GM12878 (cell line): ENCODE measurements around the gene SOX9. TPM values are rescaled to one million over a fixed set of nuclear protein-coding genes. Genes with fewer than 3 reads are reported as not detected.
A peak's percentile ranks its signal among the peaks of the same experiment; 100 is the strongest.

Experiments used
- BRCA1 ChIP-seq: IDR thresholded peaks from 2 replicates; pipeline ENCODE4 v1.6.1; 2011; ENCODE audit warnings: low read depth, low read length, improper control_type of control experiment
- CBFB ChIP-seq: IDR thresholded peaks from 2 replicates; pipeline ENCODE4 v1.6.1; 2016; ENCODE audit warnings: antibody characterized with exemption, low read depth
- ETV6 ChIP-seq, 2 experiments: fragments of 450-650 bp in 1 of 2; IDR thresholded peaks in 1 of 2; conservative IDR thresholded peaks in 1 of 2; 2 replicates each; pipeline ENCODE4 v1.6.1; 2014; ENCODE audit warnings: antibody characterized with exemption in 1 of 2, borderline replicate concordance in 1 of 2, low read depth in 1 of 2, mild to moderate bottlenecking in 1 of 2, moderate library complexity in 1 of 2
- GABPA ChIP-seq: IDR thresholded peaks from 2 replicates; pipeline ENCODE4 v1.6.1; 2014; ENCODE audit warnings: antibody characterized with exemption, low read depth, mild to moderate bottlenecking, inconsistent platforms
- MTA2 ChIP-seq: fragments of 450-650 bp; IDR thresholded peaks from 2 replicates; pipeline ENCODE4 v1.6.1; 2016; ENCODE audit warnings: low read depth, mild to moderate bottlenecking, moderate library complexity
- MXI1 ChIP-seq: fragments of 150-350 bp; IDR thresholded peaks from 2 replicates; pipeline ENCODE4 v1.6.1; 2011; ENCODE audit warnings: low read depth, mild to moderate bottlenecking, inconsistent platforms, low read length, improper control_type of control experiment
- NBN ChIP-seq: fragments of 450-650 bp; IDR thresholded peaks from 2 replicates; pipeline ENCODE4 v1.6.1; 2016
- PML ChIP-seq: IDR thresholded peaks from 2 replicates; pipeline ENCODE4 v1.6.1; 2012; ENCODE audit warnings: low read length, inconsistent platforms
- POLR2A ChIP-seq: IDR thresholded peaks from 2 replicates; pipeline ENCODE4 v1.6.1; 2011; ENCODE audit warnings: low read depth, mild to moderate bottlenecking, low read length
- POLR2AphosphoS5 ChIP-seq: IDR thresholded peaks from 2 replicates; pipeline ENCODE4 v1.6.1; 2011; ENCODE audit warnings: mild to moderate bottlenecking, low read length, inconsistent platforms
- RB1 ChIP-seq: fragments of 450-650 bp; formaldehyde crosslinking; IDR thresholded peaks from 2 replicates; pipeline ENCODE4 v1.6.1; 2017; ENCODE audit warnings: mild to moderate bottlenecking, borderline replicate concordance
- SIN3A ChIP-seq: IDR thresholded peaks from 2 replicates; pipeline ENCODE4 v1.6.1; 2012; ENCODE audit warnings: low read depth, low read length, improper control_type of control experiment
- SMAD5 ChIP-seq: IDR thresholded peaks from 2 replicates; pipeline ENCODE4 v1.6.1; 2016; ENCODE audit warnings: antibody characterized with exemption, low read depth
- SMC3 ChIP-seq: IDR thresholded peaks from 2 replicates; pipeline ENCODE4 v1.6.1; 2011; ENCODE audit warnings: low read length, improper control_type of control experiment, borderline replicate concordance
- SP1 ChIP-seq: IDR thresholded peaks from one replicate; pipeline ENCODE4 v1.6.1; 2011; ENCODE audit warnings: low read depth, low read length
- STAT3 ChIP-seq: IDR thresholded peaks from 2 replicates; pipeline ENCODE4 v1.6.1; 2011; ENCODE audit warnings: low read depth, low read length, improper control_type of control experiment
- TAF1 ChIP-seq: IDR thresholded peaks from 2 replicates; pipeline ENCODE4 v1.6.1; 2011; ENCODE audit warnings: mild to moderate bottlenecking, low read depth, low read length, borderline replicate concordance
- WRNIP1 ChIP-seq: IDR thresholded peaks from 2 replicates; pipeline ENCODE4 v1.6.1; 2011; ENCODE audit warnings: low read depth, low read length, improper control_type of control experiment, borderline replicate concordance
- ZSCAN29 ChIP-seq: fragments of 450-650 bp; IDR thresholded peaks from 2 replicates; pipeline ENCODE4 v1.6.1; 2017; ENCODE audit warnings: mild to moderate bottlenecking, moderate library complexity
- polyA plus RNA-seq, 11 experiments: library from polyadenylated mRNA; depleted of rRNA in 4 of 11; unstranded in 6 of 11; stranded (reverse) in 5 of 11; fragments of >200 nt; fragmentation: Nextera tagmentation in 4 of 11; fragmentation: Illumina TruSeq in 1 of 11; extraction: Ambion mirVana in 4 of 11; extraction: Trizol in 1 of 11; gene quantifications; 1 replicate in 1 of 11; 2 replicates in 10 of 11; pipeline versions ENCODE4 v1.2.1 to v1.2.3, GENCODE V29; 2011 to 2016; ENCODE audit warnings: inconsistent platforms in 2 of 11, missing spikeins in 2 of 11, low read depth in 1 of 11
- total RNA-seq, 4 experiments: library from RNA; depleted of rRNA in 3 of 4; stranded (reverse); fragments of >200 nt in 3 of 4; fragmentation: Illumina TruSeq in 1 of 4; extraction: Trizol in 1 of 4; gene quantifications; 2 replicates each; pipeline versions ENCODE4 v1.2.1 to v1.2.3, GENCODE V29; 2013 to 2021
- TF ChIP-seq, protein P1 (sequence below): fragments of 150-350 bp; IDR thresholded peaks from 2 replicates; pipeline ENCODE4 v1.6.1; 2016; ENCODE audit warnings: low read depth, low read length
- TF ChIP-seq, protein P2 (sequence below): IDR thresholded peaks from 2 replicates; pipeline ENCODE4 v1.6.1; 2011; ENCODE audit warnings: low read depth, mild to moderate bottlenecking, low read length, moderate library complexity, borderline replicate concordance; ENCODE audit errors: extremely low read depth
- TF ChIP-seq, protein P3 (sequence below): fragments of 450-650 bp; IDR thresholded peaks from 2 replicates; pipeline ENCODE4 v1.6.1; 2018; ENCODE audit warnings: mild to moderate bottlenecking, low read depth, moderate library complexity; ENCODE audit not compliant: partially characterized antibody
- TF ChIP-seq, protein P4 (sequence below): fragments of 450-650 bp; IDR thresholded peaks from 2 replicates; pipeline ENCODE4 v1.6.1; 2016; ENCODE audit warnings: mild to moderate bottlenecking
- TF ChIP-seq, protein P5 (sequence below): IDR thresholded peaks from 2 replicates; pipeline ENCODE4 v1.6.1; 2011; ENCODE audit warnings: borderline replicate concordance, low read depth, mild to moderate bottlenecking, moderate library complexity, mixed read lengths, low read length; ENCODE audit not compliant: insufficient read depth; ENCODE audit errors: extremely low read length

SOX9 gene
- total and polyA plus RNA-seq, 10 of the 15 experiments (the other 5 are each of a cell fraction or from before 2014, with no cell fraction given), result 1.2 to 19.0 (median 5.5) TPM

DNA sequence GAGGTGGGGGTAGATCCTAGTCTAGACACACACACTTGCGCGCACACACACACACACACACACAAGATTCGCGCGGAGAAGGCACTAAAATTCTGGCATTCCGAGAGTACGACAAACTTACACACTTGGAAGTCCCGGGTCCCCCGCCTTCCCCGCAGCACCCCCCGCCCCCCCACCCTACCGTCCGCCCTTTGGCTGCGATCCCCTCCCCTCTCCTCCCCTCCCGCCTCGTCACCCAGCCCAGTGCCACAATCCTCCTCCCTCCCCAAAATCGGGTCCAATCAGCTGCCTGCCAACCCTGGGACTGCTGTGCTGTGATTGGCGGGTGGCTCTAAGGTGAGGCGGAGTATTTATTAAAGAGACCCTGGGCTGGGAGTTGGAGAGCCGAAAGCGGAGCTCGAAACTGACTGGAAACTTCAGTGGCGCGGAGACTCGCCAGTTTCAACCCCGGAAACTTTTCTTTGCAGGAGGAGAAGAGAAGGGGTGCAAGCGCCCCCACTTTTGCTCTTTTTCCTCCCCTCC lies at the start of gene SOX9 (continued):
- TF ChIP-seq, protein P1, sequence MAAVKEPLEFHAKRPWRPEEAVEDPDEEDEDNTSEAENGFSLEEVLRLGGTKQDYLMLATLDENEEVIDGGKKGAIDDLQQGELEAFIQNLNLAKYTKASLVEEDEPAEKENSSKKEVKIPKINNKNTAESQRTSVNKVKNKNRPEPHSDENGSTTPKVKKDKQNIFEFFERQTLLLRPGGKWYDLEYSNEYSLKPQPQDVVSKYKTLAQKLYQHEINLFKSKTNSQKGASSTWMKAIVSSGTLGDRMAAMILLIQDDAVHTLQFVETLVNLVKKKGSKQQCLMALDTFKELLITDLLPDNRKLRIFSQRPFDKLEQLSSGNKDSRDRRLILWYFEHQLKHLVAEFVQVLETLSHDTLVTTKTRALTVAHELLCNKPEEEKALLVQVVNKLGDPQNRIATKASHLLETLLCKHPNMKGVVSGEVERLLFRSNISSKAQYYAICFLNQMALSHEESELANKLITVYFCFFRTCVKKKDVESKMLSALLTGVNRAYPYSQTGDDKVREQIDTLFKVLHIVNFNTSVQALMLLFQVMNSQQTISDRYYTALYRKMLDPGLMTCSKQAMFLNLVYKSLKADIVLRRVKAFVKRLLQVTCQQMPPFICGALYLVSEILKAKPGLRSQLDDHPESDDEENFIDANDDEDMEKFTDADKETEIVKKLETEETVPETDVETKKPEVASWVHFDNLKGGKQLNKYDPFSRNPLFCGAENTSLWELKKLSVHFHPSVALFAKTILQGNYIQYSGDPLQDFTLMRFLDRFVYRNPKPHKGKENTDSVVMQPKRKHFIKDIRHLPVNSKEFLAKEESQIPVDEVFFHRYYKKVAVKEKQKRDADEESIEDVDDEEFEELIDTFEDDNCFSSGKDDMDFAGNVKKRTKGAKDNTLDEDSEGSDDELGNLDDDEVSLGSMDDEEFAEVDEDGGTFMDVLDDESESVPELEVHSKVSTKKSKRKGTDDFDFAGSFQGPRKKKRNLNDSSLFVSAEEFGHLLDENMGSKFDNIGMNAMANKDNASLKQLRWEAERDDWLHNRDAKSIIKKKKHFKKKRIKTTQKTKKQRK, result no peak
- TF ChIP-seq, protein P2, sequence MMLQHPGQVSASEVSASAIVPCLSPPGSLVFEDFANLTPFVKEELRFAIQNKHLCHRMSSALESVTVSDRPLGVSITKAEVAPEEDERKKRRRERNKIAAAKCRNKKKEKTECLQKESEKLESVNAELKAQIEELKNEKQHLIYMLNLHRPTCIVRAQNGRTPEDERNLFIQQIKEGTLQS, result no peak
- TF ChIP-seq, protein P3, sequence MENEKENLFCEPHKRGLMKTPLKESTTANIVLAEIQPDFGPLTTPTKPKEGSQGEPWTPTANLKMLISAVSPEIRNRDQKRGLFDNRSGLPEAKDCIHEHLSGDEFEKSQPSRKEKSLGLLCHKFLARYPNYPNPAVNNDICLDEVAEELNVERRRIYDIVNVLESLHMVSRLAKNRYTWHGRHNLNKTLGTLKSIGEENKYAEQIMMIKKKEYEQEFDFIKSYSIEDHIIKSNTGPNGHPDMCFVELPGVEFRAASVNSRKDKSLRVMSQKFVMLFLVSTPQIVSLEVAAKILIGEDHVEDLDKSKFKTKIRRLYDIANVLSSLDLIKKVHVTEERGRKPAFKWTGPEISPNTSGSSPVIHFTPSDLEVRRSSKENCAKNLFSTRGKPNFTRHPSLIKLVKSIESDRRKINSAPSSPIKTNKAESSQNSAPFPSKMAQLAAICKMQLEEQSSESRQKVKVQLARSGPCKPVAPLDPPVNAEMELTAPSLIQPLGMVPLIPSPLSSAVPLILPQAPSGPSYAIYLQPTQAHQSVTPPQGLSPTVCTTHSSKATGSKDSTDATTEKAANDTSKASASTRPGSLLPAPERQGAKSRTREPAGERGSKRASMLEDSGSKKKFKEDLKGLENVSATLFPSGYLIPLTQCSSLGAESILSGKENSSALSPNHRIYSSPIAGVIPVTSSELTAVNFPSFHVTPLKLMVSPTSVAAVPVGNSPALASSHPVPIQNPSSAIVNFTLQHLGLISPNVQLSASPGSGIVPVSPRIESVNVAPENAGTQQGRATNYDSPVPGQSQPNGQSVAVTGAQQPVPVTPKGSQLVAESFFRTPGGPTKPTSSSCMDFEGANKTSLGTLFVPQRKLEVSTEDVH, result no peak
- TF ChIP-seq STAT3, result no peak
- 0 out of 2 replicates have a peak, but pooled peaks have one; percentile 14 for TF ChIP-seq SMC3
- no peak for TF ChIP-seq GABPA
- TF ChIP-seq, protein P4, sequence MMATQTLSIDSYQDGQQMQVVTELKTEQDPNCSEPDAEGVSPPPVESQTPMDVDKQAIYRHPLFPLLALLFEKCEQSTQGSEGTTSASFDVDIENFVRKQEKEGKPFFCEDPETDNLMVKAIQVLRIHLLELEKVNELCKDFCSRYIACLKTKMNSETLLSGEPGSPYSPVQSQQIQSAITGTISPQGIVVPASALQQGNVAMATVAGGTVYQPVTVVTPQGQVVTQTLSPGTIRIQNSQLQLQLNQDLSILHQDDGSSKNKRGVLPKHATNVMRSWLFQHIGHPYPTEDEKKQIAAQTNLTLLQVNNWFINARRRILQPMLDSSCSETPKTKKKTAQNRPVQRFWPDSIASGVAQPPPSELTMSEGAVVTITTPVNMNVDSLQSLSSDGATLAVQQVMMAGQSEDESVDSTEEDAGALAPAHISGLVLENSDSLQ, result peak; percentile 92
- peak; percentile 54 for TF ChIP-seq SP1
- TF ChIP-seq MXI1, result peak; percentile 23; the same call in 1 of the 2 replicates
- peak; percentile 85 for TF ChIP-seq TAF1
- TF ChIP-seq POLR2AphosphoS5, result peak; percentile 96
- peak; percentile 74; the same call in 1 of the 2 replicates for TF ChIP-seq WRNIP1
- TF ChIP-seq CBFB, result no peak
- TF ChIP-seq, protein P5, sequence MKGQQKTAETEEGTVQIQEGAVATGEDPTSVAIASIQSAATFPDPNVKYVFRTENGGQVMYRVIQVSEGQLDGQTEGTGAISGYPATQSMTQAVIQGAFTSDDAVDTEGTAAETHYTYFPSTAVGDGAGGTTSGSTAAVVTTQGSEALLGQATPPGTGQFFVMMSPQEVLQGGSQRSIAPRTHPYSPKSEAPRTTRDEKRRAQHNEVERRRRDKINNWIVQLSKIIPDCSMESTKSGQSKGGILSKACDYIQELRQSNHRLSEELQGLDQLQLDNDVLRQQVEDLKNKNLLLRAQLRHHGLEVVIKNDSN, result no peak
- peak; percentile 84; the same call in 1 of the 2 replicates for TF ChIP-seq PML
- TF ChIP-seq ZSCAN29, result 0 out of 2 replicates have a peak, but pooled peaks have one; percentile 59
- TF ChIP-seq SMAD5, result peak; percentile 70; the same call in 1 of the 2 replicates
- peak; percentile 63 for TF ChIP-seq POLR2A
- TF ChIP-seq RB1, result no peak
- no peak for TF ChIP-seq NBN
- TF ChIP-seq BRCA1, result no peak
- no peak for TF ChIP-seq MTA2
- TF ChIP-seq SIN3A, result 0 out of 2 replicates have a peak, but pooled peaks have one; percentile 40
- no peak for TF ChIP-seq ETV6 (conservative IDR thresholded peaks at IDR 0.05 in 1 of 2, IDR thresholded peaks at IDR 0.05 in 1 of 2; ENCODE audit: borderline replicate concordance in 1 of 2, low read depth in 1 of 2)
